Stimulated activated CD4-positive, alpha-beta T cell treated with anti-CD3 and anti-CD28 coated beads, Interleukin-12 subunit alpha, Interleukin-12 subunit beta, amount 100 ng/mL, for 24 hours (primary cell): ENCODE data around the gene PTGS1.
"Not testable (repeated sequence)": the region's sequence is repeated elsewhere in the genome, so short reads cannot be mapped to it uniquely, and the experiment has no call there.

Experiments used
- DNase-seq, 2 experiments: peaks; one replicate each; pipeline ENCODE4 v3.0.0-alpha.2; 2020; ENCODE audit warnings: low read depth in 2 of 2

The PTGS1 gene

GRCh38 chr9:122370869-122371755, at the start of gene PTGS1:
PTGS1 (plus strand) TSS chr9:122371024; CDS start chr9:122371085, 61 bp downstream.
- DNase-seq = no peak

- DNase-seq = no peak
These were observed 48.3 kb upstream of the PTGS1 start for GRCh38 chr9:122322553-122322952.

- not testable (repeated sequence) for DNase-seq
These were observed 46.2 kb upstream of the PTGS1 start for GRCh38 chr9:122324665-122325064.

DNA sequence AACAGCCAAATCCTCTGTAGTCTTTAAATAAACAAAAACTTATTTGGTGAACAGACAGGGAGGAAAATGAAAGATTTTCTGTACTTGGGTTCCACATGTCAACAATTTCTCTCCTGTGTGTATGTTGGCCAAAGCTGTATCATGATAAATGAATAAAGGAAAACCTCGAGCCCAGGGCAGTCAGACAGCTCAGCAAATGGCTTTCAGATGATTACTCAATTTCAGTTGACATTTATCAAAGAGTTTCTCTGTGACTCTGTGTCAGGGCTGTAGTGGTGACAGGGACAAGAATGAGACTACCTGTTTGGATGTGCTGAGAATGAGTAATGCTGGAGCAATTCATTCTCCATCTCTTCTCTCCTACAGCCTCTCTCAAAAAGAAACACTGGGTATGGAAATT, 45.7 kb upstream of the PTGS1 start:
- DNase-seq = no peak

GRCh38 chr9:122327175-122327574, 43.6 kb upstream of the PTGS1 start:
- no peak for DNase-seq

- no peak for DNase-seq
These were observed 41.2 kb upstream of the PTGS1 start for GRCh38 chr9:122329597-122329996.

DNA sequence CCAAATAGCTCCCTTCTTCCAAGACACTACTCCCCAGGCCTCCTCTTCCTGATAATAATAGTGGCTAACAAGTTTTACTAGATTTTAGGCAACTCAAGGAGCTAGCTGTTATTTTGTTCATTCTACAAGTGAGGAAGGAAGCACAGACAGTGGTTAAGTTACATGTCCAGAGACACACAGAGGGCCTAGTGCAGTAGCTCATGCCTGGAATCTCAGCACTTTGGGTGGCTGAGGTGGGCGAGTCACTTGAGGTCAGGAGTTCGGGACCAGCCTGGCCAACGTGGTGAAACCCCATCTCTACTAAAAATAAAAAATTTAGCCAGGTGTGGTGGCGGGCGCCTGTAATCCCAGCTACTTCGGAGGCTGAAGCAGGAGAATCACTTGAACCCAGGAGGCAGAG, 40.4 kb upstream of the PTGS1 start:
- not testable (repeated sequence) for DNase-seq

- no peak for DNase-seq
These were observed 39.3 kb upstream of the PTGS1 start for GRCh38 chr9:122331523-122331927.

DNA sequence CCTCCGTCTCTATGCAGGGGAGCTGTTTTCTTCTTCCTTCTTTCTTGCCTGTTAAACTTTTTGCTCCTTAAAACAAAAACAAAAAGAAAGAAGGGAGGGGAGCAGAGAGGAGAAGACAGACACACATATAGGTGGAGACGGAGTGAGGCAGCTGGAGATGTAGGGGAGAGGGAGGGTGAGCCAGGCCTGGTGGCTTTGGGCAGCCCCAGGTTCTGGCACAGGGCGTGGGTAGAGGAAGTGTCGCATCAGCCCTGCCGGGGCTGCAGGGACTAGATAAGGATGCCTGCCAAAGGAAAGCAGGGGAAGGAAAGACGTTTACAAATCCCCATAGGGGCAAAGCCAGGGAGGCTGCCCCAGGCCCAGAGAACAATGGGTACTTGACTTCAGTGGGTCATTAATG, 38.7 kb upstream of the PTGS1 start:
- no peak for DNase-seq

GRCh38 chr9:122332644-122333043, 38.2 kb upstream of the PTGS1 start:
- no peak for DNase-seq

DNA sequence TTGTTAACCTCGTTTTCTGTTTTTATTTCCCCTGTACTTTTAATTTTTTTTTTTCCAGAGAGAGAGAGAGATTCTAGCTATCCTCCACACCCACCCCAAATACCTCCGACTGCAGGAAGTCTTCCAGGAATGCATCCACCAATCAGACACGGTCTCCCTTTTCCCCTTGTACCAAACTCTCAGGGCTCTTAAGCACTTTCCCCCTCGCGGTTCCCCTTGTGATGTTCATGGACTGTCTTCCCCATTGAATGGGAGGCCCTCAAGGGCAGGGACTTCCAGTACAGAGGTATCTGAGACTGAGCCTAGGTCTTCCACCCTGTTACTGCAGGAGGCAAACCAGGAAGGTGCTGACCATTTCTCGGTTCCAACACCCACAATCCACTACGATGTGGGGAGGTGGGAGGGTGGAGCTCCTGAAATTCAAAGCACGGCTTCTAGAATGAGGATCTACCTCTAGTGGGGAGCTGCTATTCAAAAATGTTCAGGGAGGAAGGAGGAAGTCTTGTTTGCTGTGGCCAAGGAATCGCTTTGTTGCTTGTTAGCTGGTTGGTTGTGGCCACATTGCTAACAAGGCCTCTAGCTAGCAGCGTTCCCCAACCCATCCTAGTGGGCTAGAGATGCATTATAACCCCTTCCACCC, 37.5 kb upstream of the PTGS1 start:
- no peak for DNase-seq

- DNase-seq = no peak
These were observed 35.9 kb upstream of the PTGS1 start for GRCh38 chr9:122334916-122335315.

GRCh38 chr9:122336189-122336588, 34.6 kb upstream of the PTGS1 start:
- DNase-seq = no peak

- DNase-seq = no peak
These were observed 33.8 kb upstream of the PTGS1 start for GRCh38 chr9:122336866-122337555.

- no peak for DNase-seq
These were observed 33.3 kb upstream of the PTGS1 start for GRCh38 chr9:122337556-122337929.

DNA sequence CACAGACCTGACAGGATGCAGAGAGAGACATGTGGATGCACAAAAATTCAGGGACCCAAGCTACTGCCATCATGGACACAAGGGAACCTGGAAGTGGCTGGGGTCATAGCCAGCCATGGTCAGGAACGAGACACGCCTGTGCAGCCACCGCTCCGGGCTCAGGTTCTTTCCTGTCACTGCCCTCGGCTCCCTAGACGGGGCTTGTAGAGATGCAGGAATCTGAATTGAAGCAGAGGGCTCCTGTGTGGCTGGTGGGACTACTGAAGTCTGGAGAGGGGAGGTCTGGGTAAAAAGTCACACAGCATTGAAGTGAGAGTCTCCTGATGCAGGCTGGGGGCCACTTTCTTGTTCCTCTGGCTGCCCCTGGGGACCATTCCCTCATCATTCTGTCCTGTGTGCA, 32.3 kb upstream of the PTGS1 start:
- DNase-seq = no peak

DNA sequence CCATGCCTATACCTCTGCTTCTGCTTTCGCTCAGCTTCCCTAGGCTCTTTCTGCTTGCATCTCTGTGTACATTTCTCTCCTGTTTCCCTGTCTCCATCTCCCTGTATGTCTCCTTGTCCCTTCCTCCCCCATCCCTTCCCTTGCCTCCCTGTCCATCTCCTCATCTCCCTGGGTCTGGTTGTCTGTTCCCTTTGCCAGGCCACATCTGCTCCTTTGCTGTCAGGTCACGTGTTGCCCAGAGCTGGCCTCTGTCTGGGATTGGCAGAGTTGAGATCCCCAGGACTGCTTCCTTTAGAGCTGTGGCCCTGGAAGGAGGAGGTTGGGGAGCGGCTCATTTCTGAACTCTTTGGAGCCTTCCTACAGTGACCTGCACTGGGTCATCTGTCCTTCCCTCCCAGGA, 31.8 kb upstream of the PTGS1 start:
- DNase-seq = no peak

DNA sequence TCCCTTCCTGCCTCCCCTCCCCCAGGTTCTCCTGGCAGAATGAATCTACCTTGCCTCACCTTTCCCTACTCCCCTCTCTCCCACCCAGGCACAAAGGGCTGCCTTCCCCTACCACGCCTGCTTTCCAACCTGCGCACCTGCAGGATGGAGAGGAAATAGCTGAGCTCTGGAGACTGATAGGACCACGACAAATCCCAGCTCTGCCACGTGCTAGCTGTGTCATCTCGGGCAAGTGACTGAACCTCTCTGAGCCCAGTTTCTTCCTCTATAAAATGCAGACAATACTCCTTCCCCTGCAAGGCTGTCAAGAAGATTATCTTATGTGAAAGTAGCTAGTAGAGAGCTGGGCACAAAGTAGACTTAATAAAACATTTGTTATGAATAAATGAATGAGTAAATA, 31.2 kb upstream of the PTGS1 start:
- no peak for DNase-seq

GRCh38 chr9:122340161-122340560, 30.7 kb upstream of the PTGS1 start:
- DNase-seq = no peak

DNA sequence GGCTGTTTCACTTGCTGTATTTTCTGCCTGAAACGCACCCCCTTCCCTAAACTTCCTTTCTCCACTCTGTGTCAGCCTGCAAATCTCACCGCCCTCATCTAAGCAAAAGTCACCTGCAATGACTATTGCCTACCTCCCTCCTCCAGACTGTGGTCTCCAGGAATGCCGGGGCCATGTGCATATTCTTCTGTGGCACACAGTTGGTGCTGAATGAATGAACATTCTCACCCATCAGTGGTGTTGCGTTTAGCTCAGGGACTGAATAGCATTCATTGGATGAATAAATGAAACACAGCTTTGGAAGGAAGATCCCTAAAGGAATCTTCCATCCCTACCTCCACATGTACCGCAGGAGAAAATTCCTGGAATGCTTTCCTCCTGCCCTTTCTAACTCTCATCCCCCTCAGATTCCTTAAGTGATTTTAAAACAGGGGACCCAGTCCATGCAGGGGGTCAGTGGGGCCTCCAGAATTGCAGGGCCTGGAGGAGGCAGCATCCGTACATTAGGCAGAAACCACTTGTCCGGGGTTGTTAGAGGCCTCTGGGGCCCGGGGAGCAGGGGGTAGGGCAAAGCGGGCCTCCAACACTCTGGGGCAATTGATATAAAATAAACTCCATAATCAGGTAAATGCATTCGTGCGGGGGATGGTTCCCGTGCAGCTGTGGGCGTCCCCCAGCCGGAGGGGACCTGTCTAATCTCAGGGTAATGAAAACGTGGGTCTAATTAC, 28.3 kb upstream of the PTGS1 start:
- no peak for DNase-seq

- no peak for DNase-seq
These were observed 24.1 kb upstream of the PTGS1 start for GRCh38 chr9:122346478-122347347.
